Caco-2 (cell line): Measurements from ENCODE around the gene FOXO3. TPM values are rescaled to one million over a fixed set of nuclear protein-coding genes. Genes with fewer than 3 reads are reported as not detected.

Experiments
- BruUV-seq: library from RNA; stranded (reverse); fragments of 400-500 nt; replicated peaks from 2 replicates; lab custom pipeline; 2021; lab: Mats Ljungman, UMichigan
- CTCF ChIA-PET: fragments of 300-600 bp; sonication (Branson Sonifier 250); formaldehyde crosslinking; loops from one replicate; lab custom pipeline; 2022; ENCODE audit warnings: antibody characterized with exemption; lab: Charles Lee
- POLR2A ChIA-PET: fragments of 300-600 bp; sonication (Branson Sonifier 250); formaldehyde crosslinking; loops from one replicate; lab custom pipeline; 2022; ENCODE audit warnings: antibody characterized with exemption; lab: Charles Lee
- DNase-seq, 2 experiments: peaks; one replicate each; pipeline versions ENCODE4 v3.0.0 to v3.0.0-alpha.2; 2020 to 2022
- H3K27me3 ChIP-seq: replicated peaks from 2 replicates; pipeline ENCODE4 v1.6.0; 2011; ENCODE audit warnings: low read length; ENCODE audit not compliant: control insufficient read depth, insufficient read depth
- H3K36me3 ChIP-seq: 2 replicates; pipeline ENCODE4 v1.5.1; 2011; ENCODE audit warnings: low read length; ENCODE audit not compliant: control insufficient read depth, insufficient read depth
- H3K4me1 ChIP-seq: fragments of 250-450 bp; sonication (Bioruptor Pico); 2 replicates; pipeline ENCODE4 v1.5.1; 2020; ENCODE audit warnings: mild to moderate bottlenecking
- H3K4me3 ChIP-seq: 2 replicates; pipeline ENCODE4 v1.5.1; 2011; ENCODE audit warnings: low read depth, mild to moderate bottlenecking, control low read depth, low read length
- H3K9me3 ChIP-seq: fragments of 250-450 bp; sonication (Bioruptor Pico); 2 replicates; pipeline ENCODE4 v1.5.1; 2020; ENCODE audit warnings: mild to moderate bottlenecking, moderate library complexity
- H3K27ac Mint-ChIP-seq: one replicate; pipeline ENCODE4 v1.8.0; 2022; ENCODE audit warnings: mixed read lengths; ENCODE audit not compliant: unreplicated experiment
- H3K27me3 Mint-ChIP-seq: one replicate; pipeline ENCODE4 v1.8.0; 2022; ENCODE audit warnings: mixed read lengths; ENCODE audit not compliant: insufficient read depth, unreplicated experiment
- H3K36me3 Mint-ChIP-seq: one replicate; pipeline ENCODE4 v1.8.0; 2022; ENCODE audit warnings: mild to moderate bottlenecking, mixed read lengths; ENCODE audit not compliant: insufficient read depth, unreplicated experiment
- H3K4me1 Mint-ChIP-seq: one replicate; pipeline ENCODE4 v1.8.0; 2022; ENCODE audit warnings: low read depth, mixed read lengths; ENCODE audit not compliant: unreplicated experiment
- H3K4me3 Mint-ChIP-seq: one replicate; pipeline ENCODE4 v1.8.0; 2022; ENCODE audit warnings: mild to moderate bottlenecking, moderate library complexity, mixed read lengths; ENCODE audit not compliant: unreplicated experiment
- H3K9me3 Mint-ChIP-seq: one replicate; pipeline ENCODE4 v1.8.0; 2022; ENCODE audit warnings: mixed read lengths; ENCODE audit not compliant: unreplicated experiment
- intact Hi-C: fragments of 100-400 bp; cut with micrococcal nuclease; formaldehyde crosslinking; loops from one replicate; pipeline ENCODE4 v1.10.0; 2022; ENCODE audit not compliant: unreplicated experiment
- total RNA-seq: library from RNA; stranded (reverse); gene quantifications from 2 replicates; pipeline ENCODE4 v1.2.3, GENCODE V29; 2022
- TF ChIP-seq, protein P1 (sequence below), 2 experiments: fragments of 200-600 bp in 1 of 2; IDR thresholded peaks; 1 replicate in 1 of 2; 2 replicates in 1 of 2; pipeline versions ENCODE4 v1.5.1 to v1.8.0; 2011 to 2022; ENCODE audit warnings: antibody characterized with exemption in 1 of 2, control low read depth in 1 of 2, inconsistent platforms in 1 of 2, low read depth in 1 of 2, low read length in 1 of 2, mild to moderate bottlenecking in 1 of 2, moderate library complexity in 1 of 2; ENCODE audit not compliant: insufficient read depth in 1 of 2, severe bottlenecking in 1 of 2, unreplicated experiment in 1 of 2

The FOXO3 gene
- total RNA-seq, 1 experiment from 2014 or later: 34.3 TPM

DNA sequence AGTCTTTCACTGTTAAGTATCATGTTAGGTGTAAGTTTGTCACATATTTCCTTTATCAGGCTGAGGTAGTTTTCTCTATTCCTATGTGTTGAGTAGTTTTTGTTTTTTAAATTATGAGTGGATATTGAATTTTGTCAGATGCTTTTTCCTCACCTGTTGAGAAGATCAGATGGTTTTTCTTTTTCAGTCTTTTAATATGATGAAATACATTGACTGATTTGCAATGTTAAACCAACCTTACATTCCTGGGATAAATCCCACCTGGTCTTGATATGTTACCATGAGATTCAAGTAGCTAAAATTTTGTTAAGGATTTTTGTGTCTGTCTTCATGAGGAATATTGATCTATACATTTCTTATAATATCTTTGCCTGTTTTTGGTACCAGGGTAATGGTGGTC, 52.1 kb downstream of the FOXO3 start:
- Histone ChIP-seq H3K4me1 (no peaks in the 10 kb centered on the region), H3K36me3 (no peaks in the 10 kb centered on the region), H3K27me3 (no peaks in the 10 kb centered on the region), H3K4me3 (no peak overlapping the region), H3K9me3 (no peaks in the 10 kb centered on the region)
- DNase-seq: no peak
- TF ChIP-seq, protein P1, sequence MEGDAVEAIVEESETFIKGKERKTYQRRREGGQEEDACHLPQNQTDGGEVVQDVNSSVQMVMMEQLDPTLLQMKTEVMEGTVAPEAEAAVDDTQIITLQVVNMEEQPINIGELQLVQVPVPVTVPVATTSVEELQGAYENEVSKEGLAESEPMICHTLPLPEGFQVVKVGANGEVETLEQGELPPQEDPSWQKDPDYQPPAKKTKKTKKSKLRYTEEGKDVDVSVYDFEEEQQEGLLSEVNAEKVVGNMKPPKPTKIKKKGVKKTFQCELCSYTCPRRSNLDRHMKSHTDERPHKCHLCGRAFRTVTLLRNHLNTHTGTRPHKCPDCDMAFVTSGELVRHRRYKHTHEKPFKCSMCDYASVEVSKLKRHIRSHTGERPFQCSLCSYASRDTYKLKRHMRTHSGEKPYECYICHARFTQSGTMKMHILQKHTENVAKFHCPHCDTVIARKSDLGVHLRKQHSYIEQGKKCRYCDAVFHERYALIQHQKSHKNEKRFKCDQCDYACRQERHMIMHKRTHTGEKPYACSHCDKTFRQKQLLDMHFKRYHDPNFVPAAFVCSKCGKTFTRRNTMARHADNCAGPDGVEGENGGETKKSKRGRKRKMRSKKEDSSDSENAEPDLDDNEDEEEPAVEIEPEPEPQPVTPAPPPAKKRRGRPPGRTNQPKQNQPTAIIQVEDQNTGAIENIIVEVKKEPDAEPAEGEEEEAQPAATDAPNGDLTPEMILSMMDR (IDR thresholded peaks at IDR 0.05; ENCODE audit: insufficient read depth in 1 of 2, low read depth in 1 of 2, low read length in 1 of 2, severe bottlenecking in 1 of 2, unreplicated experiment in 1 of 2): no peak
- H3K4me1 Mint-ChIP-seq: peaks cover 19% of the 10 kb centered on the region
- ChIA-PET CTCF (no interaction called here), POLR2A (no interaction called here)
- no peak overlapping the region for H3K27ac Mint-ChIP-seq
- no peaks in the 10 kb centered on the region for H3K36me3 Mint-ChIP-seq
- H3K27me3 Mint-ChIP-seq: no peaks in the 10 kb centered on the region
- no TSS peak for BruUV-seq
- intact Hi-C loops: no loop called here
- H3K9me3 Mint-ChIP-seq: peaks cover 9% of the 10 kb centered on the region
- H3K4me3 Mint-ChIP-seq: no peak overlapping the region

DNA sequence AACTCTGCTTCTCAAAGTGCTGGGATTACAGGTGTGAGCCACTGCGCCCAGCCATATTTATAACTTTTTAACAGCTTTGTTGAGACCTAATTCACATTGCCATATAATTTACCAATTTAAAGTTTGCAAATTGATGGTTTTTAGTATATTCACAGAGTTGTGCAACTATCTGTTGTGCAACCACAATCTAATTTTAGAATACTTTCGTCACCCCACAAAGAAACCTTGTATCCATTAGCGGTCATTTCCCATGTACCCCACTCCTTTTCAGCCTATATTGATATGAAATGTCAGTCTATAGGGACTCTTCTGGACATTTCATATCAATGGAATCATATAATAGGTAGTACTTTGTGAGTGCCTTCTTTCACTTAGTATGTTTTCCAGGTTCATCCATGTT, 55.8 kb downstream of the FOXO3 start:
- TF ChIP-seq, protein P1 (IDR thresholded peaks at IDR 0.05; ENCODE audit: insufficient read depth in 1 of 2, low read depth in 1 of 2, low read length in 1 of 2, severe bottlenecking in 1 of 2, unreplicated experiment in 1 of 2): no peak
- peaks cover 12% of the 10 kb centered on the region for H3K4me1 Mint-ChIP-seq
- Histone ChIP-seq H3K4me1 (no peaks in the 10 kb centered on the region), H3K36me3 (no peaks in the 10 kb centered on the region), H3K27me3 (no peaks in the 10 kb centered on the region), H3K4me3 (no peak overlapping the region), H3K9me3 (no peaks in the 10 kb centered on the region)
- intact Hi-C loops: no loop called here
- no peak overlapping the region for H3K4me3 Mint-ChIP-seq
- H3K27ac Mint-ChIP-seq: no peak overlapping the region
- H3K36me3 Mint-ChIP-seq: no peaks in the 10 kb centered on the region
- POLR2A ChIA-PET: no interaction called here
- no TSS peak for BruUV-seq
- no peaks in the 10 kb centered on the region for H3K27me3 Mint-ChIP-seq
- CTCF ChIA-PET: no interaction called here
- H3K9me3 Mint-ChIP-seq: peaks cover 9% of the 10 kb centered on the region
- no peak for DNase-seq

DNA sequence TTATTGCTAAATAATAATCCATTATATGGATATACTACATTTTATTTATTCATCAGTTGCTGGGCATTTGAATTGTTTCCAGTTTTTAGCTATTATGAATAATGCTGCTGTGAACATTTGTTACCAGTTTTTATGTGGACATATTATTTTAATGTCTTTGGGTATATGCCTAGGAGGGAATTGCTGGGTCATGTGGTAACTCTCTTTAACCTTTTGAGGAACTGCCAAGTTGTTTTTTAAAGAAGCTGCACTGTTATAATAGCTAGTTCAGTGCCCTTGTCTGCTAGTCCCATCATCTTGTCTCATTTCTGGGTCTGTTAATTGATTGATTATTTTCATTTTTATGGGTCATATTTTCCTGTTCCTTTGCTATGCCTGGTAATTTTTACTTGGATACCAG, 56.3 kb downstream of the FOXO3 start:
- Mint-ChIP-seq H3K36me3 (no peaks in the 10 kb centered on the region), H3K4me3 (no peak overlapping the region), H3K27ac (no peak overlapping the region), H3K9me3 (peaks cover 9% of the 10 kb centered on the region), H3K4me1 (peaks cover 12% of the 10 kb centered on the region), H3K27me3 (no peaks in the 10 kb centered on the region)
- DNase-seq: no peak
- H3K36me3 ChIP-seq: no peaks in the 10 kb centered on the region
- H3K9me3 ChIP-seq: no peaks in the 10 kb centered on the region
- intact Hi-C loops: no loop called here
- H3K4me3 ChIP-seq: no peak overlapping the region
- ChIA-PET POLR2A (no interaction called here), CTCF (no interaction called here)
- H3K4me1 ChIP-seq: no peaks in the 10 kb centered on the region
- H3K27me3 ChIP-seq: no peaks in the 10 kb centered on the region
- BruUV-seq: no TSS peak
- TF ChIP-seq, protein P1 (IDR thresholded peaks at IDR 0.05; ENCODE audit: insufficient read depth in 1 of 2, low read depth in 1 of 2, low read length in 1 of 2, severe bottlenecking in 1 of 2, unreplicated experiment in 1 of 2): no peak
